Measurements from ENCODE around the gene CMBL.
"Not testable (repeated sequence)": the region's sequence is repeated elsewhere in the genome, so short reads cannot be mapped to it uniquely, and the experiment has no call there.

The CMBL gene

DNA sequence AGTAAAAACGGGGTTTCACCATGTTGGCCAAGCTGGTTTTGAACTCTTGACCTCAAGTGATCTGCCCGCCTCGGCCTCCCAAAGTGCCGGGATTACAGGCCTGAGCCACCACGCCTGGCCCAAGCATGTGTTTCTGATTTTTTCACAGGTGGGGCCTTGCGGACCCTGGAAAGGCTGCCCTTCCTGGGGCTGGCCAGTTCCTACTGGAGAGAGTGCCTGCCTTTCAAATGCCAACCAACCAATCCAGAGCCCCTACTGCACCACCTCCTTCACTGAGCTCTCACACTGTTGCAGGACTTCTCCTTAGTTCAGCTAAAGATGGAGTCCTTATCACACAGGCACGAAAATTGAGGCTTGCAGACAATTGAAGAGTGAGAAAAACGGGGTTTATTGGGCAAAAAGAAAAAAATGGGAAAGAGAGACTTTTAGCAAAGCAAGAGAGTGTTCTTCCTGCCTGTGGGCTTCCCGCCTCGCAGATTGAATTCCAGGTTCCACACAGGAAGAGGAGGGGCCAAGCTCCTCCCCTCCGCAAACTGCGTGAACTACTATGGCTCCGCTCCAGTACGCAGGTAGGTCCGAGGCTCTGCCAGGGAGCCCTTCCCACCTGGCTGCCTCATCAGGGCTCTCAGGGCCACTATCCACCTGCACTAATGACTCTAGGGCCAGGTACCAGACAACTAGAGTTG, 8.3 kb upstream of the CMBL start:
- H4K8ac ChIP-seq (ENCODE audit: low read depth, low read length) = no peak overlapping the region
- H3K4ac ChIP-seq (ENCODE audit: low read depth, low read length) = no peak overlapping the region
- H2BK15ac ChIP-seq (replicated peaks; ENCODE audit: low read depth) = no peak overlapping the region
- H3K79me1 ChIP-seq (ENCODE audit: low read length) = no peaks in the 10 kb centered on the region
- no peak overlapping the region for H3K18ac ChIP-seq (ENCODE audit: low read length)
- H3K27ac ChIP-seq (ENCODE audit: low read depth, low read length) = no peak overlapping the region
- no peak overlapping the region for H3K4me3 ChIP-seq (ENCODE audit: low read length)
- no CpG with 5 or more reads among the region's 15 CpGs for WGBS (ENCODE audit: extremely low coverage, insufficient coverage, low lambda C conversion rate)
- no peak overlapping the region for H2AK5ac ChIP-seq (ENCODE audit: low read length)
- no peak overlapping the region for H3K4me2 ChIP-seq (ENCODE audit: low read length)
- H3K9ac ChIP-seq (ENCODE audit: low read length) = no peak overlapping the region
- DNase-seq = peak; percentile 41
- H2BK5ac ChIP-seq (ENCODE audit: low read length) = no peak overlapping the region
- H3K27me3 ChIP-seq (ENCODE audit: insufficient read depth, low read length, poor library complexity) = no peaks in the 10 kb centered on the region
- no peak overlapping the region for H3K56ac ChIP-seq (ENCODE audit: low read length)
- H3K79me2 ChIP-seq (ENCODE audit: control insufficient read depth, insufficient read depth, low read length) = no peaks in the 10 kb centered on the region
- no peak overlapping the region for H2BK120ac ChIP-seq (ENCODE audit: low read depth, low read length)
- no peak overlapping the region for H4K5ac ChIP-seq (ENCODE audit: low read length)
- H3K36me3 ChIP-seq (ENCODE audit: control insufficient read depth, insufficient read depth, low read length) = no peaks in the 10 kb centered on the region
- no peaks in the 10 kb centered on the region for H3K4me1 ChIP-seq (ENCODE audit: control insufficient read depth, low read depth, low read length)
- no peak overlapping the region for H3K23ac ChIP-seq (ENCODE audit: low read length)

DNA sequence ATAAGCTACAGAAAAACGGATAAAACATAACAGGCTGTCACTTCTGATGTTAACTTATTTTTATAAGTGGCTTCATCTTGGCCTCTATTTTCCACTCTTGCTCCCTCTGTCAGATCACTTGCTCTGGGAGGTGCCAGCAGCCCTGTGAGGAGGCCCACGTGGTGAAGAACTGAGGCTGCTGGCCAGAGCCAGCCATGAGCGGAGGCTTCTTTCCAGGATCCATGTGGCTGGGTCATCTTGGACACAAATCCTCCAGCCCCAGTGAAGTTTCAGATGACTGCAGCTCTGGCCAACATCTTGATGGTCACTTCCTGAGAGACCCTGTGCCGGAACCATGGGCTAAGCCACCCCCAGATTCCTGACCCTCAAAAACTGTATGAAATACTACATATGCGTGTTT, 7.5 kb upstream of the CMBL start:
- WGBS (ENCODE audit: extremely low coverage, insufficient coverage, low lambda C conversion rate) = no CpG with 5 or more reads among the region's 5 CpGs
- H3K36me3 ChIP-seq (ENCODE audit: control insufficient read depth, insufficient read depth, low read length) = no peaks in the 10 kb centered on the region
- no peak overlapping the region for H2BK120ac ChIP-seq (ENCODE audit: low read depth, low read length)
- H3K4ac ChIP-seq (ENCODE audit: low read depth, low read length) = no peak overlapping the region
- no peak overlapping the region for H3K18ac ChIP-seq (ENCODE audit: low read length)
- no peaks in the 10 kb centered on the region for H3K27me3 ChIP-seq (ENCODE audit: insufficient read depth, low read length, poor library complexity)
- no peak for DNase-seq
- H3K56ac ChIP-seq (ENCODE audit: low read length) = no peak overlapping the region
- no peaks in the 10 kb centered on the region for H3K79me1 ChIP-seq (ENCODE audit: low read length)
- H2BK15ac ChIP-seq (replicated peaks; ENCODE audit: low read depth) = no peak overlapping the region
- H3K4me3 ChIP-seq (ENCODE audit: low read length) = no peak overlapping the region
- no peaks in the 10 kb centered on the region for H3K4me1 ChIP-seq (ENCODE audit: control insufficient read depth, low read depth, low read length)
- H3K9ac ChIP-seq (ENCODE audit: low read length) = no peak overlapping the region
- H2AK5ac ChIP-seq (ENCODE audit: low read length) = no peak overlapping the region
- no peaks in the 10 kb centered on the region for H3K79me2 ChIP-seq (ENCODE audit: control insufficient read depth, insufficient read depth, low read length)
- H3K23ac ChIP-seq (ENCODE audit: low read length) = no peak overlapping the region
- H3K4me2 ChIP-seq (ENCODE audit: low read length) = no peak overlapping the region
- H2BK5ac ChIP-seq (ENCODE audit: low read length) = no peak overlapping the region
- H3K27ac ChIP-seq (ENCODE audit: low read depth, low read length) = no peak overlapping the region
- H4K5ac ChIP-seq (ENCODE audit: low read length) = no peak overlapping the region
- H4K8ac ChIP-seq (ENCODE audit: low read depth, low read length) = no peak overlapping the region

DNA sequence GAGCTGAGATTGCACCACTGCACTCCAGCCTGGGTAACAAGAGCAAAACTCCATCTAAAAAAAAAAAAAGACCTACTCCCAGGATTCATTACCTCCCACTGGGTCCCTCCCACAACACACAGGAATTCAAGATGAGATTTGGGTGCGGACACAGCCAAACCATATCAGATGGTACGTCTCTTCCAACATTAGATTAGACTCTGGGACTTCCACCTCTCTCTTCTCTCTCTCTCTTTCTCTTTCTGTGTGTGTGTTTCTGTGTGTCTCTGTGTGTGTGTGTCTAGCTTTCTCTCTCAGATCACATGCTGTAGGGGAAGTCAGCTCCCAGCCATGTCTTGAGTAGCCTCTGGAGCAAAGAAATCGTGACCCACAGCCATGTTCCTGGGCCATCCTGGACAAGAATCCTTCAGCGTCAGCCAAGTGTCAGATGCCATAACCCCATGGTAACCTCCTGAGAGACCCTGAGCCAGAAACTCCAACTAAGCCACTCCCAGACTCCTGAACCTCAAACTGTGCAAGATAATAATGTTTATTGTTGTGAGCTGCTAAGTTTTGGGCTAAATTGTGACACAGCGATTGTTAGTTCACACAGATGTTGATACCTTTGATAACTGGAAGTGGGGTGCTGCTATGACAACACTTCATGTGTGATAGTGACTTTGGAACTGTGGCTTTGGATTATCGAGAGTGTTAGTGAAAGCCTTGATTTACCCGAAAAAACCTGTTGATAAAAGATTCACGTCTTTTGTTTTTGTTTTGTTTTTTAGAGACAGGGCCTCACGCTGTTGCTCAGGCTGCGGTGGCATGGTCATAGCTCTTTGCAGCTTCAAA, 4.1 kb upstream of the CMBL start:
- Histone ChIP-seq H3K23ac (ENCODE audit: low read length) (no peak overlapping the region), H3K4me2 (ENCODE audit: low read length) (no peak overlapping the region), H3K27me3 (ENCODE audit: insufficient read depth, low read length, poor library complexity) (no peaks in the 10 kb centered on the region), H2BK15ac (replicated peaks; ENCODE audit: low read depth) (no peak overlapping the region), H3K4me3 (ENCODE audit: low read length) (no peak overlapping the region), H3K36me3 (ENCODE audit: control insufficient read depth, insufficient read depth, low read length) (no peaks in the 10 kb centered on the region), H3K18ac (ENCODE audit: low read length) (no peak overlapping the region), H4K5ac (ENCODE audit: low read length) (no peak overlapping the region), H2BK120ac (ENCODE audit: low read depth, low read length) (no peak overlapping the region), H3K4ac (ENCODE audit: low read depth, low read length) (no peak overlapping the region), H3K4me1 (ENCODE audit: control insufficient read depth, low read depth, low read length) (peaks cover 1% of the 10 kb centered on the region), H3K27ac (ENCODE audit: low read depth, low read length) (no peak overlapping the region), H2AK5ac (ENCODE audit: low read length) (no peak overlapping the region), H3K79me1 (ENCODE audit: low read length) (no peaks in the 10 kb centered on the region), H3K9ac (ENCODE audit: low read length) (no peak overlapping the region), H3K56ac (ENCODE audit: low read length) (no peak overlapping the region), H4K8ac (ENCODE audit: low read depth, low read length) (no peak overlapping the region), H2BK5ac (ENCODE audit: low read length) (no peak overlapping the region), H3K79me2 (ENCODE audit: control insufficient read depth, insufficient read depth, low read length) (no peaks in the 10 kb centered on the region)
- WGBS (ENCODE audit: extremely low coverage, insufficient coverage, low lambda C conversion rate) = no CpG with 5 or more reads among the region's 10 CpGs
- DNase-seq = no peak

DNA sequence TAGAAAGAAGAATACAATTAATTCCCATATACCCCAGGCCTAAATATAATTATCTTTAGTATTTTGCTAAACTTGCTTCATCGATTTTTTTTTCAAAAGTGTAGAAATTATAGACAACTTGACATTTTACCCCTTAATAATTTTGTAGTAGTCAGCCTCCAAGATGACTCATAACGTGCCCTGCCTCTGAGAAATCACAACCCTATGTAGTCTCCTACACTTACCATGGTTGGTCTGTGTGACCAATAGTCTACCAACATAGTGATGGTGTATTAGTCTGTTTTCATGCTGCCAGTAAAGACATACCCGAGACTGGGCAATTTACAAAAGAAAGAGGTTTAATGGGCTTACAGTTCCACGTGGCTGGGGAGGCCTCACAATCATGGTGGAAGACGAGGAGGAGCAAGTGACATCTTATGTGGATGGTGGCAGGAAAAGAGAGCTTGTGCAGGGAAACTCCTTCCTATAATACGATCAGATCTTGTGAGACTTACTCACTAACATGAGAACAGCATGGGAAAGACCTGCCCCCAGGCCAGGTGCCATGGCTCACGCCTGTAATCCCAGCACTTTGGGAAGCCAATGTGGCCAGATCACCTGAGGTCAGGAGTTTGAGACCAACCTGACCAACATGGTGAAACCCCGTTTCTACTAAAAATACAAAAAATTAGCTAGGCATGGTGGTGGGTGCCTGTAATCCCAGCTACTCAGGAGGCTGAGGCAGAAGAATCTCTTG, 3.3 kb upstream of the CMBL start:
- not testable (repeated sequence) for H3K56ac ChIP-seq (ENCODE audit: low read length); DNase-seq; H3K79me1 ChIP-seq (ENCODE audit: low read length); H2AK5ac ChIP-seq (ENCODE audit: low read length); H2BK15ac ChIP-seq (replicated peaks; ENCODE audit: low read depth); H3K18ac ChIP-seq (ENCODE audit: low read length); H3K4me2 ChIP-seq (ENCODE audit: low read length); H3K27ac ChIP-seq (ENCODE audit: low read depth, low read length); H3K4me1 ChIP-seq (ENCODE audit: control insufficient read depth, low read depth, low read length); H2BK120ac ChIP-seq (ENCODE audit: low read depth, low read length); H2BK5ac ChIP-seq (ENCODE audit: low read length); H3K79me2 ChIP-seq (ENCODE audit: control insufficient read depth, insufficient read depth, low read length); H3K4ac ChIP-seq (ENCODE audit: low read depth, low read length); H4K8ac ChIP-seq (ENCODE audit: low read depth, low read length); H3K36me3 ChIP-seq (ENCODE audit: control insufficient read depth, insufficient read depth, low read length); H3K23ac ChIP-seq (ENCODE audit: low read length); H3K9ac ChIP-seq (ENCODE audit: low read length); H3K27me3 ChIP-seq (ENCODE audit: insufficient read depth, low read length, poor library complexity); H4K5ac ChIP-seq (ENCODE audit: low read length); H3K4me3 ChIP-seq (ENCODE audit: low read length)
- WGBS (ENCODE audit: extremely low coverage, insufficient coverage, low lambda C conversion rate) = no CpG with 5 or more reads among the region's 8 CpGs

DNA sequence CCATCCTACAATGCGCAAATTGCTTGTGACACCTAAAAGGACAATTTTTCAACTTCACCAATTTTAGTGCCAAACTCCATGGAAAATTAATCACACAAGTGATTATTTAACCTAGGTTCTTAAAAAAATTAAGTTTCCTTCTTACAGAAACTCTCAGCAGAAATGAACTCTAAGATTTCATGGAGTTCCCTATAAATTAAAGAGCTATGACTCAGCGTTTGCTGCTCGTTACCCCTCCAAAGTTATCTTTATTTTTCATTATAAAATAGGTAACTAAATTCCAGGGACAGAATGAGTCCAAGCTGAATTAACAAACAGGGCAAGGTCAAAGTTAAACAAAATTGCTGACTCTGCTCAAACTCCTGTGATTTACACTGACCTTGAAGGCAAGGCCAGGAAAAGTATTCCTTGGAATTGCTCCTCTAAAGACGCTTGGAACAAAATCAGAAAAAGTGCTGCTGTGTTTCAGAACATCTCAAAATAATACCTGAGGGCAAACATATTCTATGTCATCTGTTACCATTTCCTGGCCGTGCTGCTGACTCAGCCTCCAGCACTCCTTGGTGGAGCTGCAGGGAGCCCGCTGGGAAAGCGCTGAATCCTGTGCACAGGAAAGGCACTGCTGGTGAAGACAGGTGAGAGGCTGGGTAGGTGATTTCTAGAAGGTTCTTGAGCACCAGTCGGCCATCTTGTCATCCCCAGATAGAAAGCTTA, 2.5 kb upstream of the CMBL start:
- H4K8ac ChIP-seq (ENCODE audit: low read depth, low read length) = no peak overlapping the region
- no peak overlapping the region for H3K56ac ChIP-seq (ENCODE audit: low read length)
- H3K36me3 ChIP-seq (ENCODE audit: control insufficient read depth, insufficient read depth, low read length) = no peaks in the 10 kb centered on the region
- no peak overlapping the region for H2BK120ac ChIP-seq (ENCODE audit: low read depth, low read length)
- H3K4me2 ChIP-seq (ENCODE audit: low read length) = no peak overlapping the region
- no peaks in the 10 kb centered on the region for H3K27me3 ChIP-seq (ENCODE audit: insufficient read depth, low read length, poor library complexity)
- no peak overlapping the region for H4K5ac ChIP-seq (ENCODE audit: low read length)
- no peak overlapping the region for H3K18ac ChIP-seq (ENCODE audit: low read length)
- H3K4me3 ChIP-seq (ENCODE audit: low read length) = no peak overlapping the region
- H3K4ac ChIP-seq (ENCODE audit: low read depth, low read length) = no peak overlapping the region
- no CpG with 5 or more reads among the region's 8 CpGs for WGBS (ENCODE audit: extremely low coverage, insufficient coverage, low lambda C conversion rate)
- no peak overlapping the region for H2AK5ac ChIP-seq (ENCODE audit: low read length)
- H2BK15ac ChIP-seq (replicated peaks; ENCODE audit: low read depth) = no peak overlapping the region
- DNase-seq = peak; percentile 71
- no peaks in the 10 kb centered on the region for H3K79me1 ChIP-seq (ENCODE audit: low read length)
- H2BK5ac ChIP-seq (ENCODE audit: low read length) = no peak overlapping the region
- no peak overlapping the region for H3K23ac ChIP-seq (ENCODE audit: low read length)
- no peak overlapping the region for H3K9ac ChIP-seq (ENCODE audit: low read length)
- peaks cover 2% of the 10 kb centered on the region for H3K4me1 ChIP-seq (ENCODE audit: control insufficient read depth, low read depth, low read length)
- H3K79me2 ChIP-seq (ENCODE audit: control insufficient read depth, insufficient read depth, low read length) = no peaks in the 10 kb centered on the region
- no peak overlapping the region for H3K27ac ChIP-seq (ENCODE audit: low read depth, low read length)
